Stromal cell of bone marrow (primary cell): ENCODE results near the gene CYP26A1.

Experiments
- DNase-seq: peaks from one replicate; pipeline ENCODE4 v3.0.0-alpha.2; 2012; ENCODE audit warnings: low read depth

The CYP26A1 gene

GRCh38 chr10:93123766-93124165 lies 50.1 kb downstream of the CYP26A1 start:
- no peak for DNase-seq

DNA sequence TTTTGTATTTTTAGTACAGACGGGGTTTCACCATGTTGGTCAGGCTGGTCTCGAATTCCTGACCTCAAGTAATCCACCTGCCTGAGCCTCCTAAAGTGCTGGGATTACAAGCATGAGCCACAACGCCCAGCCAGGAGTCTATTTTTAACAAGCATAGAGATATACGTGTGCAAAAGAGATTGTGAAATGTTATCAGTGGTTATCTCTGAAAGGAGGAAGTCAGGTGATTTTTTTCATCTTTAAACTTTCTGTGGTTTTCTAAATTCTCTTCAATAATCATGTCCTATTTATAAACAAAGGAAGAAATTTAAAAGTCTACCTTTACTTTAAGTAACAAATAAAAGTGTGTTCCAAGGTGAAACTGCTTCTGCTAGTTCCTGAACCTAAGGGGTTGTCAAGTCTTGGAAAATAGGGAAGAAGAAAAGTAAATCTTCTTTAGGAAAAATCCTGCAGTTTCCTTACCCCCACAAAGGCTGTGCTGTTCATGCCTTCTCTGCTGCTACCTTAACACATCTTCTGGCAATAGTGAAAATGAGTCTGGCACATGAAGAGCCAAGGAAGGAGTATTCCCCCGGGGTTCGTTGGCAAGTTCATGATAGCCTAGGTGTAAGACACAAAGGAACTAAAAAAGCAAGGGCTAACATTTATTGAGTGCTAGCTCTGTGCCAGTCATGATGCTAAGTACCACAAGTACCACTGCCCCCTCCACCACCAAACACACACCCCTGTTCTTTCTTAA lies 51.1 kb downstream of the CYP26A1 start:
- DNase-seq: no peak

- no peak for DNase-seq
Measured at GRCh38 chr10:93125966-93126365, 52.3 kb downstream of the CYP26A1 start.

DNA sequence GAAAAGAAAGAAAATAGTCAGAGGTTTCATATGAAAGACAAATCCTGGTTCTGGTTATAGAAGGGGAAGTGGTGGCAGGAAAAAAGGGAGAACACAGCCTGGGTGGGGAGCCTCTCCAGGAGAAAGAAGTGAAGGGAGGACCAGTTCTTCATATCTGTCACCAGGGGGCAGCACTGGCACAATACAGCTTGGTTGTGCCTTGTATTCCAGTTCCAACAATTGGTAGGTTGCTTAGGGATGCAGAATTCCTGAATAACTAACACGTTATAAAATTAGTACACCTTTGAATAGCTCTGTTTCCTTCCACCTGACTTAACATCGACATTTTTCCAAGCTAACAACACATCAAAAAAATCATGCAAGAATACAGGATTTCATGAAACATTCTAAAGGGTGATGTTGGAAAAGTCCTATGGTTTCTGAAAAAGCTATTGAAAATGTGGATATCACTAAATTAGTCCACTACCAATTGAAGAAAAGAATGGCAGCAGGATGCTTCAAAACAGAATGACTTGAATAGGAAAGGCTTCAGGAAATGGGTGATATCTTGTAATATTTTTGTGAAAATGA lies 52.9 kb downstream of the CYP26A1 start:
- no peak for DNase-seq
